Progenitor cell of endocrine pancreas (in vitro differentiated cells): Measurements from ENCODE around the gene SETMAR. TPM values are rescaled to one million over a fixed set of nuclear protein-coding genes. Genes with fewer than 3 reads are reported as not detected.
"Not testable (repeated sequence)": the region's sequence is repeated elsewhere in the genome, so short reads cannot be mapped to it uniquely, and the experiment has no call there.

Experiments
- DNase-seq: peaks from one replicate; pipeline ENCODE4 v3.0.0; 2021; ENCODE audit warnings: low spot score; ENCODE audit not compliant: unreplicated experiment
- H3K27ac Mint-ChIP-seq: 2 replicates; pipeline ENCODE4 v1.8.0; 2021; ENCODE audit warnings: mild to moderate bottlenecking, moderate library complexity, mixed read lengths
- H3K27me3 Mint-ChIP-seq: 2 replicates; pipeline ENCODE4 v1.8.0; 2021; ENCODE audit warnings: mixed read lengths
- H3K36me3 Mint-ChIP-seq: 2 replicates; pipeline ENCODE4 v1.8.0; 2022; ENCODE audit warnings: mixed read lengths; ENCODE audit not compliant: insufficient read depth
- H3K4me1 Mint-ChIP-seq: 2 replicates; pipeline ENCODE4 v1.8.0; 2021; ENCODE audit warnings: low read depth, mixed read lengths
- H3K4me3 Mint-ChIP-seq: 2 replicates; pipeline ENCODE4 v1.8.0; 2021; ENCODE audit warnings: low read depth, mild to moderate bottlenecking, moderate library complexity, mixed read lengths
- H3K9me3 Mint-ChIP-seq: 2 replicates; pipeline ENCODE4 v1.8.0; 2021; ENCODE audit warnings: low read depth, mixed read lengths
- total RNA-seq: library from RNA; stranded (reverse); gene quantifications from 2 replicates; pipeline ENCODE4 v1.2.1, GENCODE V29; 2021
- TF ChIP-seq, protein P1 (sequence below): fragments of 200-600 bp; sonication (generic); IDR thresholded peaks from one replicate; pipeline ENCODE4 v1.5.0; 2021; ENCODE audit warnings: antibody characterized with exemption, mild to moderate bottlenecking; ENCODE audit not compliant: unreplicated experiment

The SETMAR gene
- total RNA-seq, 1 donor from 2014 or later = 40.6 TPM

DNA sequence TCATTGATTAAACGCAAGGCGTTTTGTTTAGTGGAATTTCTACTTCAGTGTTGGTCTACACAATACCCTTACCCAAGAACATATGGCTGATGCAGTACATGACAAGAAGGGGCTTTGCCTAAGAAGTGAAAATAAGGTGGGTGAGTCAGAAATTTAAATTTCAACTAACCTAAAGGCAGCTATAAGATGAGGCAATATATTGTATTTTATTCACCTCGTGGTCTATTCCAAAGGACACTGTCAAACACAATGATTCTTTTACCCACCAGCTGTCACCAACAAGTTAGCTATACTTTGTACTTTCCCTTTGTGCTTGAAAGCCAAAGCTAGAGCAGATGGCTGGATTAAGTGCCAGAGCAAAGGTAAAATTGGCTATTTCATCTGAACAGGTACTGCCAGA is 10.9 kb upstream of the SETMAR start:
- no peaks in the 10 kb centered on the region for H3K9me3 Mint-ChIP-seq
- H3K27ac Mint-ChIP-seq = no peak overlapping the region
- peaks cover 2% of the 10 kb centered on the region for H3K4me1 Mint-ChIP-seq
- no peak for DNase-seq
- H3K4me3 Mint-ChIP-seq = no peak overlapping the region
- H3K36me3 Mint-ChIP-seq = no peaks in the 10 kb centered on the region
- TF ChIP-seq, protein P1, sequence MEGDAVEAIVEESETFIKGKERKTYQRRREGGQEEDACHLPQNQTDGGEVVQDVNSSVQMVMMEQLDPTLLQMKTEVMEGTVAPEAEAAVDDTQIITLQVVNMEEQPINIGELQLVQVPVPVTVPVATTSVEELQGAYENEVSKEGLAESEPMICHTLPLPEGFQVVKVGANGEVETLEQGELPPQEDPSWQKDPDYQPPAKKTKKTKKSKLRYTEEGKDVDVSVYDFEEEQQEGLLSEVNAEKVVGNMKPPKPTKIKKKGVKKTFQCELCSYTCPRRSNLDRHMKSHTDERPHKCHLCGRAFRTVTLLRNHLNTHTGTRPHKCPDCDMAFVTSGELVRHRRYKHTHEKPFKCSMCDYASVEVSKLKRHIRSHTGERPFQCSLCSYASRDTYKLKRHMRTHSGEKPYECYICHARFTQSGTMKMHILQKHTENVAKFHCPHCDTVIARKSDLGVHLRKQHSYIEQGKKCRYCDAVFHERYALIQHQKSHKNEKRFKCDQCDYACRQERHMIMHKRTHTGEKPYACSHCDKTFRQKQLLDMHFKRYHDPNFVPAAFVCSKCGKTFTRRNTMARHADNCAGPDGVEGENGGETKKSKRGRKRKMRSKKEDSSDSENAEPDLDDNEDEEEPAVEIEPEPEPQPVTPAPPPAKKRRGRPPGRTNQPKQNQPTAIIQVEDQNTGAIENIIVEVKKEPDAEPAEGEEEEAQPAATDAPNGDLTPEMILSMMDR = no peak
- H3K27me3 Mint-ChIP-seq = peaks cover 7% of the 10 kb centered on the region

DNA sequence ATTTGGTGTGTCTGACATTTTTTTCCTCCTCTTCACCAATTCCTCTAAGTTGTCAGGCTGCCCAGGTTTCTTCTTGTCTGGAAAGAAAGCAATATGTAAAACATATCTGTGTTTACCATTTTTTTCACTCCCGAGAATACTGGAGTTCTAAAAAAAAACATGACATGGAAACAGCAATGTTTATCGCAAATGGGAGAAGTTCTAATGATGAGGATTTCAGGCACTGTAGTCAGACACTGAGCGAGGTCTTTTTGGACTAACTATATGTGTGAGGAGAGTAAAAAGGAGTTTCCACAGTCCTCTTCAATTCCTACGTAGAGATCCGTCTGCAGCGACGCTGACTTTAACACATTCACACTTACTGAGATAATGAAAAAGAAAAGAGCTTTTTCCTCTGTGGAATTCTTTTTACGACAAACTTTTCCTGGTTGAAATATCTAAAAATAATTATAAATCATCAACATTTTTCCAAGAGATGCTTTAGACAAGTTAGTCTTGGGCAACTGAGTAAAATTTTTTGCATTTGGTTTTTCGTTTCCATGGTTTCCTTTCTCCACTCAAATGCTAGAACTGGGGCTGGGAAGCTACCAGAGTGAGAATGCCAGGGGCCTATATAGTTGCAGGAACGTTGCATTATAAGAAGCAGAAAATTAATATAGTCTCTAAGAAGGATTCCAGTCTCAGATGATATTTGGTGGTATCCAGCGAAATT is 8.4 kb upstream of the SETMAR start:
- no peaks in the 10 kb centered on the region for H3K36me3 Mint-ChIP-seq
- DNase-seq = no peak
- no peaks in the 10 kb centered on the region for H3K9me3 Mint-ChIP-seq
- H3K4me3 Mint-ChIP-seq = no peak overlapping the region
- no peaks in the 10 kb centered on the region for H3K4me1 Mint-ChIP-seq
- TF ChIP-seq, protein P1 = no peak
- no peak overlapping the region for H3K27ac Mint-ChIP-seq
- peaks cover 3% of the 10 kb centered on the region for H3K27me3 Mint-ChIP-seq

DNA sequence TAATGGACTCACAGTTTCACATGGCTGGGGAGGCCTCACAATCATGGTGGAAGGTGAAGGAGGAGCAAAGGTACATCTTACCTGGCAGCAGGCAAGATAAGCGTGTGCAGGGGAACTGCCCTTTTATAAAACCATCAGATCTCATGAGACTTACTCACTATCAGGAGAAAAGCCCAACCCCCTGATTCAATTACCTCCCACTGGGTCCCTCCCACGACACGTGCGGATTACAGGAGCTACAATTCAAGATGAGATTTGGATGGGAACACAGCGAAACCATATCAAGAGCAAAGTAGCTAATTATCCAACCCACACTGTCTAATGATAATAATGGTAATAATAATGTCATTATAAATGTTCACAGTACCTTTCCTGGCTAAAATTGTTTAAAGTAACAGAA is 6.7 kb upstream of the SETMAR start:
- not testable (repeated sequence) for H3K27me3 Mint-ChIP-seq, H3K27ac Mint-ChIP-seq, H3K9me3 Mint-ChIP-seq, H3K4me1 Mint-ChIP-seq, H3K4me3 Mint-ChIP-seq, H3K36me3 Mint-ChIP-seq, DNase-seq

DNA sequence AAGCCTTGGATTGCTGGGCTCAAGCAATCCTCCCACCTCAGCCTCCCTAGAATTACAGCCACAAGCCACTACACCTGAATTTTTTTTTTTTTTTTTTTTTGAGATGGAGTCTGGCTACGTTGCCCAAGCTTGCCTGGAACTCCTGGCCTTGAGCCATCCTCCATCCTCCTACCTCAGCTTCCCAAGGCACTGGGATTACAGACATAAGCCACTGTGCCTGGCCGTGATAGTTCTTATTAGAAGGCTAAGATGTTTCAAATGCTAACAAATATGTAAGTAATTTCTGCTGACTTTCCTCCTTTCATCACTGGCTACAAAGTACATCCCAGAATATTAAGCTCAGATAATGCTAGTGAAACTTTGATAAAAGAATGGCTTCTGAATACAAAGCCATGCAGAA is 5.7 kb upstream of the SETMAR start:
- no peak overlapping the region for H3K4me3 Mint-ChIP-seq
- peaks cover 8% of the 10 kb centered on the region for H3K9me3 Mint-ChIP-seq
- DNase-seq = no peak
- H3K27ac Mint-ChIP-seq = no peak overlapping the region
- H3K4me1 Mint-ChIP-seq = no peaks in the 10 kb centered on the region
- H3K36me3 Mint-ChIP-seq = peaks cover 1% of the 10 kb centered on the region
- H3K27me3 Mint-ChIP-seq = no peaks in the 10 kb centered on the region
- TF ChIP-seq, protein P1 = no peak

DNA sequence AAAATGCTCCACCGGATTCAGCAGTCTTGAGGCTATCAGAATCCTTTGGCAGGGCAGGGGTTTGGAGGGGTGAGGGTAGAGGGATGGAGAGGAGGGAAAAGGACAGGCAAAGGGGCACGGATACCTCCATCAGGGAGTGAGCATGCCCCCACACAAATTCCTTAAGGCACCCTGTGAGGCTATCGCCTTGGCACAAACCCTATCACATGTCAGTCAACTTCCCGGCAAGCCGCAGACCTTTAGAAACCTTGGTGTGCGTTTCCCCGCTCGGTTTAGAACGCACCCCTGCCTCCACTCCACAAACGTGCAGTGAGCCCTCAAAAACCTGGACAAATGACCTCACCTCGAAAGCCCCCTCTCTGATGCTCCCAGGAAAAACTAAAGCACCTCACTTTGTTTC is 422 bp upstream of the SETMAR start:
- DNase-seq = no peak
- Mint-ChIP-seq H3K36me3 (peaks cover 17% of the 10 kb centered on the region), H3K4me3 (peak overlapping the region; percentile 93), H3K27ac (peak overlapping the region; percentile 98), H3K9me3 (peaks cover 12% of the 10 kb centered on the region), H3K27me3 (no peaks in the 10 kb centered on the region), H3K4me1 (peaks cover 21% of the 10 kb centered on the region)
- TF ChIP-seq, protein P1 = no peak

DNA sequence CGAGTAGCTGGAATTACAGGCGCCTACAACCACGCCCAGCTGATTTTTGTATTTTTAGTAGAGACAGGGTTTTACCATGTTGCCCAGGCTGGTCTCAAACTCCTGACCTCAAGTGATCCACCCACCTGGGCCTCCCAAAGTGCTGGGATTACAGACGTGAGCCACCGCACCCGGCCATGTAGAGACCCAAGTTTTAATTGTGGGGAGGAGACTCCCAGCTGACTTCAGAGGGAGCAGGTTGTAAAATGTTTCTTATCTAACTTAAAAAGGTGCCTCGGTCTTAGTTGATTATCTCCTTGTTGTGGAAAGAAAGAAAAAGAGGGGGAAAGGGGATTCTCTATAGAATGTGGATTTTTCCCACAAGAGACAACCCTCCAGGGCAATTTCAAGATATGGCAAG is 2.0 kb downstream of the SETMAR start:
- peak overlapping the region; percentile 45 for H3K27ac Mint-ChIP-seq
- H3K4me1 Mint-ChIP-seq = peaks cover 32% of the 10 kb centered on the region
- H3K9me3 Mint-ChIP-seq = peaks cover 12% of the 10 kb centered on the region
- H3K27me3 Mint-ChIP-seq, DNase-seq: not testable (repeated sequence)
- H3K4me3 Mint-ChIP-seq = peak overlapping the region; percentile 60
- H3K36me3 Mint-ChIP-seq = peaks cover 28% of the 10 kb centered on the region
